Measurements from ENCODE around the gene PPP4R4. TPM values are rescaled to one million over a fixed set of nuclear protein-coding genes. Genes with fewer than 3 reads are reported as not detected.

The PPP4R4 gene
- total and polyA plus RNA-seq, 11 donors: 0.06 to 1.0 (median 0.40) TPM; not detected in 6

GRCh38 chr14:94307410-94307992, 133.4 kb downstream of the PPP4R4 start:
- no peak overlapping the region for H3K27ac ChIP-seq
- no peaks in the 10 kb centered on the region for H3K36me3 ChIP-seq
- H3K9me3 ChIP-seq: peaks cover 0 to 20% (median 6%) of the 10 kb centered on the region in 12 donors
- DNase-seq (no peak), ATAC-seq (no peak)
- WGBS, 4 donors: 25 to 48% (median 37%) methylated on average over 5 of the region's 5 CpGs
- H3K27me3 ChIP-seq: peaks cover 0 to 11% (median 0%) of the 10 kb centered on the region in 9 donors
- intact Hi-C loops (cut with DNase I): no loop called here
- no peaks in the 10 kb centered on the region for H3K4me1 ChIP-seq
- TF ChIP-seq POLR2A (IDR thresholded peaks at IDR 0.05): no peak
- TF ChIP-seq, protein P1, sequence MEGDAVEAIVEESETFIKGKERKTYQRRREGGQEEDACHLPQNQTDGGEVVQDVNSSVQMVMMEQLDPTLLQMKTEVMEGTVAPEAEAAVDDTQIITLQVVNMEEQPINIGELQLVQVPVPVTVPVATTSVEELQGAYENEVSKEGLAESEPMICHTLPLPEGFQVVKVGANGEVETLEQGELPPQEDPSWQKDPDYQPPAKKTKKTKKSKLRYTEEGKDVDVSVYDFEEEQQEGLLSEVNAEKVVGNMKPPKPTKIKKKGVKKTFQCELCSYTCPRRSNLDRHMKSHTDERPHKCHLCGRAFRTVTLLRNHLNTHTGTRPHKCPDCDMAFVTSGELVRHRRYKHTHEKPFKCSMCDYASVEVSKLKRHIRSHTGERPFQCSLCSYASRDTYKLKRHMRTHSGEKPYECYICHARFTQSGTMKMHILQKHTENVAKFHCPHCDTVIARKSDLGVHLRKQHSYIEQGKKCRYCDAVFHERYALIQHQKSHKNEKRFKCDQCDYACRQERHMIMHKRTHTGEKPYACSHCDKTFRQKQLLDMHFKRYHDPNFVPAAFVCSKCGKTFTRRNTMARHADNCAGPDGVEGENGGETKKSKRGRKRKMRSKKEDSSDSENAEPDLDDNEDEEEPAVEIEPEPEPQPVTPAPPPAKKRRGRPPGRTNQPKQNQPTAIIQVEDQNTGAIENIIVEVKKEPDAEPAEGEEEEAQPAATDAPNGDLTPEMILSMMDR (IDR thresholded peaks at IDR 0.05): peak in 1 of 12 donors; percentile 13
- H3K4me3 ChIP-seq: no peak overlapping the region

DNA sequence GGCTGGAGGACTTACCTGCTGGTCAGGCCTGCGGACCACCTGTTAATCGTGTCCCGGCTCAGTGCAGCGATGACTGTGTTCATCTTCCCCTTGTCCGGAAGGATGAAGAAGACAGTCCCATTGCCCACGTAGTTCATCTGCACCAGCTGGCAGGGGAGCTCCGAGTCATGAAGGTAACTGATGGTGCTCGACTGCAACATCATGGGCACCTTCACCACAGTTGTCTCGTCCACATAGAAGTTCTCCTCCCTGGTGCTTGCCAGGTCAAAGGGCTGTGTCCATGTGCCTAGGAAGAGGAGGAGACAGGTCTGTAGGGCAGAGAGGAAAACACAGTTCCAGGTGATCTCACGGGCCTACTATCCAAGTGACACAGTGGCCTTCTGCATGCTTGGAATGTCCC, 135.6 kb downstream of the PPP4R4 start:
- no peak overlapping the region for H3K27ac ChIP-seq
- no peak for DNase-seq
- H3K27me3 ChIP-seq: peaks cover 0 to 11% (median 0%) of the 10 kb centered on the region in 9 donors
- intact Hi-C loops (cut with DNase I): no loop called here
- H3K9me3 ChIP-seq: peaks cover 0 to 17% (median 6%) of the 10 kb centered on the region in 12 donors
- no peak overlapping the region for H3K4me3 ChIP-seq
- H3K4me1 ChIP-seq: no peaks in the 10 kb centered on the region
- H3K36me3 ChIP-seq: no peaks in the 10 kb centered on the region
- ATAC-seq: no peak
- 81 to 90% (median 84%) methylated on average over 10 of the region's 10 CpGs for WGBS, 4 donors
- TF ChIP-seq, protein P1 (IDR thresholded peaks at IDR 0.05): no peak
- no peak for TF ChIP-seq POLR2A (IDR thresholded peaks at IDR 0.05)

- H3K9me3 ChIP-seq: peaks cover 0 to 17% (median 6%) of the 10 kb centered on the region in 12 donors
- WGBS, 4 donors: 25 to 75% (median 68%) methylated on average over 1 to 3 of the region's 3 CpGs
- peaks cover 0 to 7% (median 0%) of the 10 kb centered on the region in 9 donors for H3K27me3 ChIP-seq
- no peaks in the 10 kb centered on the region for H3K36me3 ChIP-seq
- H3K4me3 ChIP-seq: no peak overlapping the region
- no peaks in the 10 kb centered on the region for H3K4me1 ChIP-seq
- no peak overlapping the region for H3K27ac ChIP-seq
- no peak for TF ChIP-seq POLR2A (IDR thresholded peaks at IDR 0.05)
- TF ChIP-seq, protein P1 (IDR thresholded peaks at IDR 0.05): no peak
- intact Hi-C loops (cut with DNase I): no loop called here
- ATAC-seq: no peak
- no peak for DNase-seq
Observed at GRCh38 chr14:94310248-94310647, 136.1 kb downstream of the PPP4R4 start.

- Histone ChIP-seq H3K9me3 (peaks cover 0 to 13% (median under 1%) of the 10 kb centered on the region in 12 donors), H3K27ac (no peak overlapping the region), H3K36me3 (no peaks in the 10 kb centered on the region), H3K4me1 (no peaks in the 10 kb centered on the region), H3K4me3 (no peak overlapping the region), H3K27me3 (no peaks in the 10 kb centered on the region)
- TF ChIP-seq, protein P1 (IDR thresholded peaks at IDR 0.05): no peak
- no peak for TF ChIP-seq POLR2A (IDR thresholded peaks at IDR 0.05)
- no peak for DNase-seq
- WGBS, 4 donors: 72 to 81% (median 78%) methylated on average over 6 of the region's 6 CpGs
- ATAC-seq: no peak
- intact Hi-C loops (cut with DNase I): no loop called here
Observed at GRCh38 chr14:94312481-94313246, 138.5 kb downstream of the PPP4R4 start.
